CD4-positive, alpha-beta T cell treated with Interleukin-4 for 1 hour (primary cell): ENCODE results near the gene ZNF584.
"Not testable (repeated sequence)": the region's sequence is repeated elsewhere in the genome, so short reads cannot be mapped to it uniquely, and the experiment has no call there.

Experiments
- DNase-seq, 2 donors: peaks; one replicate each; pipeline ENCODE4 v3.0.0-alpha.2; 2020 to 2022

Gene ZNF584

DNA sequence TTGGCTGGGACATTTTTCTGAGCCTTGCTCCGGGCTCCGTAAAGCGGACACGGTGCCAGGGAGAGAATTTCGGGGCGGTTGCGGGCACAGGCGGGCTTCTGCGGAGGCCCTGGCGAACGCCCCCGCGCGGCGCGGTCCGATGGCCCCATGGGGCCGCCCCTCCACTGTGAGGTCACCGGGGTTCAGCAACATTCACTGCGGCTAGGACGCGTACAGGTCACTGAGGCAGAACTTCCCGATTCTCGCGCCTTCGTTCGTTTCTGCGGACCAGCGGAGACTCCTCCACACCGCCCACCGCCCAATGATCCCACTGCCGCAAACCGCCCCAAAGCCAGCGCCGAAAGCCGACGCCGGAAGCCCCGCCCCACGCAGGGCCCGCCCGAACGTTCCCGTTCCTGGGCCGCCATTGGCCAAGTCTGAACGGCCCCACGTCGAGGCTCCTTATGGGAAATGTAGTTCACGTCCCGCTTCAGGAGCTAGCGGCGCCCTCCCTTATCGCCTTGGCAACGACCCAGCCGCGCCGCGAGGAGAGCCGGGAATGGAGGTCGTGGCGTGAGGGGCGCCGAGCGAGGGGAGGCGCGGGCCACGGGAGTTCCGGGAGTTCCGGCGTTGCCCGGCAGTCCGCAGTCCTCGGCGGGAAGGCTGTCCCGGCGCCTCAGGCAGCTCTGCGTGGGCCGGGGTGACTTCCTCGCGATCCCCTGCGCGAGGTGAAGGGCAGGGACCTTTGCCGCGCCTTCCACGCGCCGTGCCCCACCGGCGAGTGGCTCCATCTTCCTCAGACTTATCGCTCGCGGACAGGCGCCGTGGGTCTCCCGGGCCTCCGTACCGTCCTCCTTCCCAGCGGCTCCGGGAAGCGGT lies at the start of gene ZNF584:
Gene ZNF584 (plus strand): TSS at position 498 of the 858 bp plus-strand sequence. CDS start 499 bp downstream, outside the sequence.
- DNase-seq: peak; percentile 92 to 95

DNA sequence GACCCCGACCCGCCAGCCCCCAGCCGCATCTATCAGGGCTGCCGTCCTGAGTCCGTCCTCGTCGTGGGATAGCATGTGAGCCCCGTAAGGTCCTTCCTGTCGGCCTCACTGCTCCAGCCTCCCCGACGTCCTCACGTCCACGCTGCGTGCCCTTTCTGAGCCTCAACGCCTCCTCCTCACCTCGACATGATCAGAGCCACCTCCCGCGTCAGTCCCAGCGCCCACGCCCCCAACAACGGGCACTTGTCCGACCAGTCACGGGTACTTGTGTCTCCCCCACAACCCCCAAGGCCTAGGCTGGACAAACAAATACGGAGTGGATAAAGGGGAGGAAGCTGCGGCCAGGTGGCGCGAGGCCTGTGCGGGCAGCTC lies 46.6 kb upstream of the ZNF584 start:
- DNase-seq: peak; percentile 32 to 34

DNA sequence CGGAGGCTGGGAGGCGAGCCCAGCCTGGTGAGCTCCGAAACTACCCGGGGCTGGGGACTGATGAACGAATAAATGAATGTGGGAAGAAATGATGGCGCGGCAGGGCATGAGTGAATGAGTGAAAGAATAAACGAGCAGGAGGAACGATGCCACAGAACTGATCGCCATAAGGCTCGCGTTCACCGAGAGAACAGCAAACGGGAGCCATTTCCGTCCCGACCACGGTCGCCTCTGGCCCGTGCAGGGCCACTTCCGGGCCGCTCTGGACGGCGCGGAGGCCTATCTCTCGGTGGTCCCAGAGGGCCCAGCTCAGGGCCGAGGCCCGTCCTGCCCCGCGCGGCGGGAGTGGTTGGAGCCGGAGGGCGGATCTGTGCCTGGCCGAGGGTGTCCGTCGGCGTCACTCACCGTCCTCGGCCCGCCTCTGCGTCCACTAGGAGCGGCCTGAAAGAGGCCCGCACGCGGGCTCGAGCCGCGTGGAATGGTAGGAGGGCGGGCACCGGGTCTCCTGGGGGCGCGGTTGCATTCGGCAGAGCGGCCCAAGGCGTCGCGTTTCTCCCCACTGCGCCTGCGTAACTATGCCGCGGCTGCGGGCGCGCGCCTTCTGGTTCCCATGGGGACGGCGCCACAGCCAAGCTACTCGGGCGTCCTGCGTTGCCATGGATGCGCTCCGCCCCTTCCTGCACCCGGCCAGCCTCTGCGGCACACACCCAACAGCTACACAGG lies 46.0 kb upstream of the ZNF584 start, which contains the start of gene ZNF497:
Gene ZNF497 (minus strand): TSS at position 480 of the 723 bp plus-strand sequence. CDS start 5,116 bp downstream, outside the sequence.
- peak; percentile 97 to 98 for DNase-seq

DNA sequence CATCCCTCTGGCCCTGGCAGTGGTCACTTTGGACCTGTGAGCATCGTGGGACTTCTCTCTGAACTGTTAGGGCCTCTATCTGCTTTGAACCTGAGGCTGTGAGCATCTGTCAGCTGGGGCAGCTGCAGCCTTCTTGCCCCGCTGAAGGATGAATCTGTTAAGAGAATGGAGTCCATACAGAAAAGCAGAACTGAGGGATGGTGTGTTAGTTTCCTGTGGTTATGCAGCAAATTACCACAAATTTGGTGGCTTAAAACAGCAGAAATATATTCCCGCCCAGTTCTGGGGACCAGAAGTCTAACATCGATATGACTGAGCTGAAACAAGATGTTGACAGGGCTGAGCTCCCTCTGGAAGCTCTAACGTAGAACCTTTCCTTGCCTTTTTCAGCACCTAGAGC lies 44.3 kb upstream of the ZNF584 start:
- DNase-seq: no peak

DNA sequence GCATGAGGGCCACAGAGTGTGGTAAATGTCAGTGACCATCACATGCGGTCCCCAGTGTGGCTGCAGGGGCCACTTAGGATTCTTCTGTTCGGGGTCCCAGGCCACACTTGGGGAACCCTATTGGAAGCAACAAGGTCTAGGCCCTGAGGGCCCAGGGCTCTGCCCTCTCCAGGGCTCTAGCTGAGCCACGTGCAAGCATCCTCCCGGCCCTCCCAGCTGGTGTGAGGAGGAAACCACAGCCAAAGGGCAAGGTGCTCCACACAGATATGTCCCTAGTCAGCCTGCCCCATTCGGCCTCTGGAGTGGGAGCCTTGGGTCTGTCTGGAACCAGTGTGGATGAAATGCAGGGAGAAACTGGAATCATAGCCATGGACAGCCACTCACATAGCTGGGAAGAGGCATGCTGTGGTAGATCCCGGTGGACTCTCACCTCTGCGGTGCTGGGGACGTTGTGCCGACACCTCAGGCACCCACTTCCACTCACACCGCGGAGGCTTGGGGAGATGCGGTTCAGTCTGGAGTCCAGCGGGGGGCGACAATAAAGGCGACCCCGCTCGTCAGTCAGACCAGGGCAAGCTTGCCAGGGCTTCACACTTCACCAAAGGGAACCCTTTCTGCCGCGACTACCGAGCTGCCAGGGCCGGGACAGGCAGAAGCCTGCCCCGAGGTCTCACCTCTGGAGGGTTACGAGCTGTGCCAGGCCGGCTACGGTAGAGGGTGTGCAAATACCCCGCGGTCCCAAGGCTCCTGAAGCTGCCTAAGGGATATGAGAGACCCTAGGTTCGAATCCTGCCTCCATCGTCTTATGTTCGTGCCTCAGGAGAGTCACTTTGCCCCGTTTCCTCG lies 41.6 kb upstream of the ZNF584 start:
- no peak for DNase-seq

DNA sequence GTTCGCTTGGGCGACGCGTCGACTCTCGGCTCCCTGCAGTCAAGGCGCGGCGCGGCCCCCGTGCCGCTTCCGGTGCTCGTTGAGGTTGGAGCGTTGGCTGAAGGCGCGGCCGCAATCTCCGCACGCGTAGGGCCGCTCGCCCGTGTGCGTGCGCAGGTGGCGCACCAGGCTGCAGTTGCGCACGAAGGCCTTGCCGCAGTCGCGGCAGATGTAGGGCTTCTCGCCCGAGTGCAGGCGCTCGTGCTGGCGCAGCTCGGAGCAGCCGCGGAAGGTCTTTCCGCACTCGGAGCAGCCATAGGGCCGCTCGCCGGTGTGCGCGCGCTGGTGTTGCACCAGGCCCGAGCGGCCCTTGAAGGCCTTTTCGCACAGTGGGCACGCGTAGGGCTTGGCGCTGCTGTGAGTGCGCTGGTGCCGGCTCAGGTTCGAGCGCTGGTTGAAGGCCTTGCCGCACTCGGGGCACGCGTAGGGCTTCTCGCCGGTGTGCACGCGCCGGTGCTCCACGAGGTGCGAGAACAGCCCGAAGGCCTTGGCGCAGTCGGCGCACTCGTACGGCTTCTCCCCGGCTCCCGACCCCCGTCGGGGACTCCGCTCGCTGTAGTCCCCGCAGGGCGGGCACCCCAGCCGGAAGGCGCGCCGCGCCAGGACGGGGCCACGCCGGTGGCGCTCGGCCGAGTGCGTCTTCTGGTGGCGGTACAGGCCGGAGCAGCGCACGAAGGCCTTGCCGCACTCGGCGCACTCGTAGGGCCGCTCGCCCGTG lies 40.6 kb upstream of the ZNF584 start:
- no peak for DNase-seq

DNA sequence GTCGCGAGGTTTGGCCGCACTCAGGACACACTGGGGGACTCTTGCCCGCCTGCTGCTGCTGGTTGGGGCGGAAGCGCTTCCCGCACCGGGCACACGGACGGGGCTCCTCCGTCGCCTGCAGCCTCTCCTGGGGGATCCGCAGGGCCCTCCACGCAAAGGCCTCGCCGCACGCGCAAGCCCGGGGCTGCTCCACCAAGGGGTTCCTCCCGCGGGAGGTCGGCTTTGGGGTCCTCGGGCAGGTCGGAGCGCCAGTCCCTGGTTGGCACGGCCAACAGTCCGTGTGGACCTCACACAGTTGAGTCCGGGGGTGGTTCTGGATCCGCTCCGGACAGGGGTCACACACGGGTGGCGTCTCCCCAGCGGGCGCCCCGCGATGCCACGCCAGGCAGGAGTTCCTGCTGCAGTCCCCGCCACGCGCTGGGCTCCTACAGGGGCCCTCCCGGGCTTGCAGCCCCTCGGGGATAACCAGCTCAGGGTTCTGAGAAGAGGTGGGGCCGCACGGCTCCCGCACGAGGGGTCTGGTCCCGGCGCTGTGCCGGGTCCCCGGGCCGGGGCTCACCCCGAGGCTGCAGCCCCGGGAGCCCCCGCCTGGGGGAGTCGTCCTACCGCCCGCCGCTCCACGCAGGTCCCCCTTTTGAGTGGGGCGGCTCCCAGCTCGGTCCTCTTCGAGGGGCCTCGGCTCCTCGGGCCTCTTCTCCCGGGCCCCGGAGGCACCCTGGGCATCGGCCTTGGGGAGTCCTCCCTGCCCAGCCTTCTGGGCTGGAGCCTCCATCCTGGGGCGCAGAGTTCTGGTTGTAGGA lies 39.7 kb upstream of the ZNF584 start:
- no peak for DNase-seq

DNA sequence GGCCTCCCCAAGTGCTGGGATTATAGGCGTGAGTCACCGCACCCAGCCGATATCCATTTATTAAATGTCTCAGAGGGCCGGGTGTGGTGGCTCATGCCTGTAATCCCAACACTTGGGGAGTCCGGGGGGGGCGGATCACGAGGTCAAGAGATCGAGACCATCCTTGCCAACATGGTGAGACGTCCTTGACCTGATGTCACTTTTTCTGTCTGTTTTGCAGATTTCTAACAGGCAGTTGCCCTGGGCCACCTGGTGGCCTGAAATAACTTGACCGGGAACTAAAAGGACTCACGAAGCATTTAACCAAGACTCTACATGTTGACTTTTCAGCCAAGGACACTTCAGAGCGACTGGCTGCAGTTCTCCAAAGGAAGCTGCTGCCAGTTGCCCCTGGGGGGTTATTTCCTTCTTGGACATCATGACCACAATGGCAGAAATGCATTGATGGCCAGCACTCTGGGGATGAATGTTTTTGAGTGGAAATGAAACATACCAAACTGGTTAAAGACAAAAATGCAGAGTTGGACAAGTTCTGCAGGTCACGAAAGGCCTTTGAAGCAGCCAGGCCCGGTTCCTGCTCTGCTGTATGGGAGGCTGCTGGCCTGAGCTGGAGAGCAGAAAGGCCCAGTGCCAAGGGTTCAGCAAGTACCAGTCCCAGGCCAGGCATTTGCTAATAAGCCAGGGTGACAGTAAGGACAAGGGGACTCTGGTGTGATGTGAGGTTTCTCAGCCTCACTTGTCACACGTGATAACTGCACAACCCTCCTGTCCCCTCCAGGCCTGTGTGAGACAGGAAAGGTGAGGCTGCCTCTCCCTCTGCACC lies 35.9 kb upstream of the ZNF584 start:
- no peak for DNase-seq

DNA sequence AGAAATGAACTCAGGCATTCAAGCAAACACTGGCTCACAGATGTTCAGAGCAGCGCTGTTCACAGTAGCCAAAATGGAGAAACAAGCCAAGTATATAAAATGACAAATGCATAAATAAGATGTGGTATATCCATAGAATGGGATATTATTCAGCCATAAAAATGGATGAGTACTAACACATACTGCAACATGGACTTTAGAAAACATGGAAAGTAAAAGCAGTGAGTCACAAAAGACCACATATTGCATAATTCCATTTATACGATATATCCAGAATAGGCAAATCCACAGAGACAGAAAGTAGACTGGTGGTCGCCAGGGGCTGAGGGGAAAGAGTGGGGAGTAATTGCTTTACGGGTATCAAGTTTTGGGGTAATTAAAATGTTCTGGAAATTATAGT lies 34.2 kb upstream of the ZNF584 start:
- no peak for DNase-seq

DNA sequence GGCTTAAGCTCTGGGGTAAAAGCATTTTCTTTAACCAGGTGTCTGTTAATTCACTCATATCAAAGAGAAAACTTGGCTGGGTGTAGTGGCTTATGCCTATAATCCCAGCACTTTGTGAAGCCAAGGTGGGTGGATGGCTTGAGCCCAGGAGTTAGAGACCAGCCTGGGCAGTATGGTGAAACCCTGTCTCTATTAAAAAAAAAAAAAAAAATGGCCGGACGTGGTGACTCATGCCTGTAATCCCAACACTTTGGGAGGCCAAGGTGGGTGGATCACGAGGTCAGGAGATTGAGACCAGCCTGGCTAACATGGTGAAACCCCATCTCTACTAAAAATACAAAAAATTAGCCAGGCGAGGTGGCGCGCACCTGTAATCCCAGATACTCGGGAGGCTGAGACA lies 31.7 kb upstream of the ZNF584 start:
- not testable (repeated sequence) for DNase-seq

DNA sequence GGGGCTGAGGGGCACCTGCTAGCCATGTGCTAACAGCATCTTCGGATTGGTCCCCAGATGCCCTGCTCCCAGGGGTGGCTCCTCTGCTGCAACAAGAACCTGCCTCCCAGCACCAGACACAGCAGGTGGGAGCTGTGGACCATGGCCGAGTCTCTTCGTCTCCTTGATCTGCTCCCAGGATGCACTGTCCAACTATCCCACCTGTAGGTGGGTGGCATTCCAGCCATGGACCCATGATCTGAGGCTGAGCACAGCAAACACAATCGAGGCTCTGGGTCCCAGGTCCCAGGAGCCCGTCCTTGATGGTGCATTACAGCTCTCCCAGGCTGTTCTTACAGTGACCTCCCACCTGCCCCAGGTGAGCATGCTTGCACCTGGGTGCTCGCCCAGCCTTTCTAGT lies 29.2 kb upstream of the ZNF584 start:
- no peak for DNase-seq

DNA sequence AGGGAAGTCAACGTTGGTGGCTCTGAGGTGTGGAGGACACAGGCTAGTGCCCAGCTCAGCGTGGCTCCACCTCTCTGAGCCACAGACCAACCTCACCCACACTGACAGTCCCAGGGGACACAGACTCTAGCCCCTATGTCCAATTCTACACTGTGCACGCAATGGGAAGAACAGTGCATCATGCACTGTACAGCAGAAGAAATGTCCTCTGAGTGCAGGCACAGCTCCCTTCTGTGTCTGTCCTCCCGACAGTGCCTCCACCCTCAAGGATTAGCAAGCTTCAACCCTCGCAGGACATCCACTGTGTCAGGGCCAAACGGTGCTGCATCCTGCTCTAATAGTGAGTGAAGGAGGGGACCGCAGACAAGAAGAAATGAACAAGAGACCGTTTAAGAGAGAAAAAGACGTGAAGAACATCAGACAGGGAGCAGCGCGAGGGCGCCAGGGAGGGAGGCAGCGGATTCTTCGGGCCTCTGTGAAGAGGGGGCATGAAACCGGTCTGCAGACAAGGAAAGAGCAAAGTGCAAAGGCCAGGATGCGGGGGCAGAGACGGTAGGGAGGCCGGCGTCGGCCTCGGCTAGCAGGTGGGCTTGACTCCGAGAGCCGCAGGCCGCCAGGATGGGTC lies 28.3 kb upstream of the ZNF584 start:
- no peak for DNase-seq

DNA sequence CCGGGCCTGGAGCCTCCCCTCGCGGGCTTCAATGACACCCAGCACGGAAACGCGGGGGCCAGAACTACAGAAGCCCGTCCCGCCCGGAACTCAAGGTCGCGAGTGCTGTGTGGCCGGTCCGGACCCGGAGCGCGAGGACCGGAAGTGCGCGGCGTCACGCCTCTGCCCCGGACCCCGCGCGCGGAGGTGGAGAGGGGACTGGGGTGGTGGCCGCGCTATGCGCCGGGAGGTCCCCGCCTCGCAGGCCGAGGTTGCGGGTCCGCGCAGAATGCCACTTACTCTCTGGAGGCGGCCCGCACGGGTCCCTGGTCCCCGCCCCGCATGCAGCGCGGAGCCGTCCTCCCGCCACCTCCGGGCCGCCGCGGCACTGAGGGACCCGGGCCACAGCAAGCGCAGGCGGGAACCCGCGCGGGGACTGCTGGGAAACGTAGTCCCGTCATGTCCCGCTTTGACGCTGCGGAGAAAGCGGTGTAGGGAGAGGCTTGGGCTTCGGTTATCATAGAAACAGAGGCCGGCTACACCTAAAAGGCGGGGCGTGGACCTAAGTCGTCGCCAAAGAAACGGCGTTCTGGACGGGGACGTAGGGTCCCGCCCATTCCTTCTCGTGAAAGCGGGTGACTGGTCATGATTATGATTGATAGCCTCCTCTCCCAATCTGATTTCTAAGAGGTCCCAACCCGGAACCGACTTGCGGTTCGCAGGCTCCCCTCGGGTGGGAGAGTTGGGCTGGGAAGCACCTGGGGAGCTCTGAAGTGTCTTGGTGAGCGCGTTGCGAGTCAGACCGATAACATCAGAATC lies 27.6 kb upstream of the ZNF584 start, which contains the start of gene ZNF837:
Gene ZNF837 (minus strand): TSS at position 369 of the 798 bp plus-strand sequence. CDS start 11,698 bp downstream, outside the sequence.
- DNase-seq: peak; percentile 100

GRCh38 chr19:58381460-58382212 lies 26.8 kb upstream of the ZNF584 start:
- DNase-seq: no peak

DNA sequence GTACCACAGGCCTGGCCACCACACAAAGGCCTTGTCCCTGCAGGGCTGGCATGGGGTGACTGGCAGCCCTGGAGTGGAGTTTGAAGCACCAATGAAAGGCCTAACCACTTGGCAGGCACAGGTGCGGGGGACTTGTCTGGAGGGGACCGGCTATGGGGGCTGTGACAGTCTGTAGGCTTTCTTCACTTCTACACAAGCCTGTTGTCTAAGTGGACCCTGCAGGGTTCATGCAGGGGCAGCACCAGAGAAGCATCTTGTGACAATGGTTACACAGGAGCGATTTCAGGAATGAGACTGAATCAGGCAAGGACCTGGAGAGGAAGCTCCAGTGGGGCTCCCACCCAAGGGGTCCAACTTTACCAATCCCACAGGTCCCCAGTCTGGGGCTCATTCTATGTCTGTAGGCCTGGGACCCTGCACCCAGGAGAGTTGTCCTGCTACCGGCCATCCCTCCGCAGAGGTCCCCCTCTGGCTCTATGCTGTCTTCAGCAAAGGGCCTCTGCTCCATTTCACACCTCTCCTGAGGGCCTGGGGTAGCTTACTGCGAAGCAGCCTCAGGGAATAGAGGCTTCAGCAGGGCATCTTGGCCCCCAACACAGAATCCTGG lies 25.3 kb upstream of the ZNF584 start:
- no peak for DNase-seq

- no peak for DNase-seq
Measured at GRCh38 chr19:58385313-58385890, 23.0 kb upstream of the ZNF584 start.

GRCh38 chr19:58385891-58386575 lies 22.4 kb upstream of the ZNF584 start:
- no peak for DNase-seq
